Stimulated activated CD4-positive, alpha-beta T cell treated with anti-CD3 and anti-CD28 coated beads, Interleukin-4, amount 100 ng/mL, for 24 hours (primary cell): ENCODE data around the gene CA10.

Experiments used
- DNase-seq: peaks from one replicate; pipeline ENCODE4 v3.0.0-alpha.2; 2020

Gene CA10

GRCh38 chr17:52041123-52041617 is 117.3 kb downstream of the CA10 start:
- DNase-seq, result no peak

GRCh38 chr17:52036416-52036815 is 122.1 kb downstream of the CA10 start:
- DNase-seq, result no peak

GRCh38 chr17:52035336-52035915 is 123.1 kb downstream of the CA10 start:
- DNase-seq, result no peak

GRCh38 chr17:52032454-52032853 is 126.1 kb downstream of the CA10 start:
- no peak for DNase-seq

- no peak for DNase-seq
Observed at GRCh38 chr17:52030052-52030451, 128.5 kb downstream of the CA10 start.

GRCh38 chr17:52027620-52028295 is 130.8 kb downstream of the CA10 start:
- no peak for DNase-seq

GRCh38 chr17:52027081-52027480 is 131.4 kb downstream of the CA10 start:
- no peak for DNase-seq

GRCh38 chr17:52026075-52026474 is 132.4 kb downstream of the CA10 start:
- DNase-seq, result no peak

- DNase-seq, result no peak
Observed at GRCh38 chr17:52025236-52025635, 133.3 kb downstream of the CA10 start.

- DNase-seq, result no peak
Observed at GRCh38 chr17:52024300-52024870, 134.1 kb downstream of the CA10 start.

GRCh38 chr17:52011064-52011463 is 147.4 kb downstream of the CA10 start:
- no peak for DNase-seq

GRCh38 chr17:51999654-52000053 is 158.9 kb downstream of the CA10 start:
- DNase-seq, result no peak

GRCh38 chr17:51997723-51998122 is 160.8 kb downstream of the CA10 start:
- no peak for DNase-seq

- DNase-seq, result no peak
Observed at GRCh38 chr17:51995797-51996403, 162.6 kb downstream of the CA10 start.

GRCh38 chr17:51992864-51993416 is 165.6 kb downstream of the CA10 start:
- no peak for DNase-seq

- no peak for DNase-seq
Observed at GRCh38 chr17:51971121-51971520, 187.4 kb downstream of the CA10 start.

- no peak for DNase-seq
Observed at GRCh38 chr17:51961689-51962088, 196.8 kb downstream of the CA10 start.

- no peak for DNase-seq
Observed at GRCh38 chr17:51957786-51958185, 200.7 kb downstream of the CA10 start.

- no peak for DNase-seq
Observed at GRCh38 chr17:51955245-51955644, 203.3 kb downstream of the CA10 start.

- no peak for DNase-seq
Observed at GRCh38 chr17:51954232-51954765, 204.2 kb downstream of the CA10 start.

- DNase-seq, result no peak
Observed at GRCh38 chr17:51951741-51952140, 206.8 kb downstream of the CA10 start.

- DNase-seq, result no peak
Observed at GRCh38 chr17:51948128-51948527, 210.4 kb downstream of the CA10 start.

- no peak for DNase-seq
Observed at GRCh38 chr17:51947160-51947735, 211.3 kb downstream of the CA10 start.
